Measurements from ENCODE around the gene USP2. TPM values are rescaled to one million over a fixed set of nuclear protein-coding genes. Genes with fewer than 3 reads are reported as not detected.

Gene USP2
- total RNA-seq, 2 experiments from 2014 or later, result 0.61 to 0.96 TPM

DNA sequence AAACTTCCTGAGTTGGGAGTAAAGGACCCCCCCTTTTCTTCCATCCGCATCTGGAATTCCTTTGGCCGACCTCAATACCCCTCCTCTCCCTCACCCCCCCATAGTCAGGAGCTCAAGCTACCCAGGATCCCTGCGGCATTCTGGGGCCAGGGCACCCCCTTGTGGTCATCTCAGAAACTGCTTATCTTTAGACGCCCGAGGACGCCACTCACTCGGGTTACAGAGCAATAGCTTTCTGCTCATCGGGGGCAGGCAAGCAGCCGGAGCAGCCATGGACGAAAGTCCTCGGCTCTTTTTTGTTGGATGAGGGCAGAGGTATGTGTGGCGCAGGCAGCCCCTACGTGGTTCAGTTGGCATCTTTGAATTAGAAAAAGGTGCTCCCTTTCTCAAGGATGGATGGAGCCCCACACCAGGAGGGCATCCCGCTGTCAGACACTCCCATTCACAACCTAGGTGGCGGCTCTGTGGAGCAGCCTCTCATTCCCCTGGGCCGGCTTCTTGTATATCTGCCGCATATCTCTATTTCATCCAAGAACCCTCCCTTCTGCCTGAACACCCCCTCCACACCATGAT lies 43.1 kb downstream of the USP2 start:
- intact Hi-C loops (cut with micrococcal nuclease), result no loop called here
- TF ChIP-seq, protein P1, sequence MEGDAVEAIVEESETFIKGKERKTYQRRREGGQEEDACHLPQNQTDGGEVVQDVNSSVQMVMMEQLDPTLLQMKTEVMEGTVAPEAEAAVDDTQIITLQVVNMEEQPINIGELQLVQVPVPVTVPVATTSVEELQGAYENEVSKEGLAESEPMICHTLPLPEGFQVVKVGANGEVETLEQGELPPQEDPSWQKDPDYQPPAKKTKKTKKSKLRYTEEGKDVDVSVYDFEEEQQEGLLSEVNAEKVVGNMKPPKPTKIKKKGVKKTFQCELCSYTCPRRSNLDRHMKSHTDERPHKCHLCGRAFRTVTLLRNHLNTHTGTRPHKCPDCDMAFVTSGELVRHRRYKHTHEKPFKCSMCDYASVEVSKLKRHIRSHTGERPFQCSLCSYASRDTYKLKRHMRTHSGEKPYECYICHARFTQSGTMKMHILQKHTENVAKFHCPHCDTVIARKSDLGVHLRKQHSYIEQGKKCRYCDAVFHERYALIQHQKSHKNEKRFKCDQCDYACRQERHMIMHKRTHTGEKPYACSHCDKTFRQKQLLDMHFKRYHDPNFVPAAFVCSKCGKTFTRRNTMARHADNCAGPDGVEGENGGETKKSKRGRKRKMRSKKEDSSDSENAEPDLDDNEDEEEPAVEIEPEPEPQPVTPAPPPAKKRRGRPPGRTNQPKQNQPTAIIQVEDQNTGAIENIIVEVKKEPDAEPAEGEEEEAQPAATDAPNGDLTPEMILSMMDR (IDR thresholded peaks at IDR 0.05), result peak; percentile 75
- Mint-ChIP-seq H3K36me3 (ENCODE audit: low read depth) (peaks cover 24% of the 10 kb centered on the region), H3K27me3 (peaks cover 26% of the 10 kb centered on the region), H3K9me3 (no peaks in the 10 kb centered on the region), H3K4me3 (no peak overlapping the region), H3K27ac (no peak overlapping the region), H3K4me1 (ENCODE audit: low read depth) (peaks cover 49% of the 10 kb centered on the region)
- DNase-seq (peak; percentile 83), ATAC-seq (peak; percentile 45)
- CTCF ChIA-PET, result interaction anchor here (0.6 to 10.9 kb wide), 33 partner anchors 9 to 369 kb away, joined by 3 to 201 read pairs (median 5); partner anchors contain the start of genes CBL, MCAM, MFRP and USP2
- POLR2A ChIA-PET, result interaction anchor here (0.6 to 2.1 kb wide), 7 partner anchors 10 to 261 kb away, joined by 3 to 9 read pairs (median 3); no protein-coding TSS in a partner anchor

DNA sequence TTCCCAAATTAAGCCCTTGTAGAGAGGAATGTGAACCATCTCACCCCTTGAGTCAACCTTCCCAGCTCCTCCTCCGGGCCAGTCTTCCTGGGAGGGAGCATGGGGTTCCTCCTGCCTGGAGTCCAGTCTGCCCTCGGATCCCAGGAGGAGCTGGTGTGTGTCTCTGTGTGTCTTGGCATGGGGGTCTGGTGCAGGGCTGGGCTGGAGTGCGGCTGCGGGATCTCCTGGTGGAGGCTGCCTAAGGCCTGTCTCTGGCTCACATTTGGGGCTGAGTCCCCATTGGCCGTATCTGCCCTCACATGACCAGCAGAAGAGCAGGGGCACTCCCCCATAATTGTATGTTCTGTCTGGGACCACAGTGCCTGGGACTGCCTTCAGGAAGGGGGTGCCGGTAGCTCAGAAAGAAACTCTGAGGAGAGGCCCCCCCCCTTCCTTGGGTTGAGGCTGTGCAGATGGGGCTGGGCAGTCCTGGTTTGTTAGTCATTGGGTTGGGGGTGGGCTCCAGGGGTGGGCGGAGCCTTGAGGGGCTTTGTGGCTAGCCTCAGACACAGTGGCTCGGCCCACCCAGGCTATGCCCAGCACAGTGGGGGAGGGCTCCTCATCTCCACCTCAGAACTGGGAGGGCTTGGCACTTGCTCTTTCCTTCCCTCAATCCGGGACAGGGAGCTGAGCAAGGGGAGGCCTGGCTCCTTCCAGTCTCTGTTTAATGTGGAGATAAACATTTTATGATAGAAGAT lies 43.7 kb downstream of the USP2 start:
- Mint-ChIP-seq H3K27ac (no peak overlapping the region), H3K4me1 (ENCODE audit: low read depth) (peaks cover 51% of the 10 kb centered on the region)
- POLR2A ChIA-PET, result interaction anchor here (0.6 to 2.1 kb wide), 9 partner anchors 11 to 270 kb away, joined by 3 to 9 read pairs (median 3); partner anchors contain the start of genes NLRX1 and VPS11

DNA sequence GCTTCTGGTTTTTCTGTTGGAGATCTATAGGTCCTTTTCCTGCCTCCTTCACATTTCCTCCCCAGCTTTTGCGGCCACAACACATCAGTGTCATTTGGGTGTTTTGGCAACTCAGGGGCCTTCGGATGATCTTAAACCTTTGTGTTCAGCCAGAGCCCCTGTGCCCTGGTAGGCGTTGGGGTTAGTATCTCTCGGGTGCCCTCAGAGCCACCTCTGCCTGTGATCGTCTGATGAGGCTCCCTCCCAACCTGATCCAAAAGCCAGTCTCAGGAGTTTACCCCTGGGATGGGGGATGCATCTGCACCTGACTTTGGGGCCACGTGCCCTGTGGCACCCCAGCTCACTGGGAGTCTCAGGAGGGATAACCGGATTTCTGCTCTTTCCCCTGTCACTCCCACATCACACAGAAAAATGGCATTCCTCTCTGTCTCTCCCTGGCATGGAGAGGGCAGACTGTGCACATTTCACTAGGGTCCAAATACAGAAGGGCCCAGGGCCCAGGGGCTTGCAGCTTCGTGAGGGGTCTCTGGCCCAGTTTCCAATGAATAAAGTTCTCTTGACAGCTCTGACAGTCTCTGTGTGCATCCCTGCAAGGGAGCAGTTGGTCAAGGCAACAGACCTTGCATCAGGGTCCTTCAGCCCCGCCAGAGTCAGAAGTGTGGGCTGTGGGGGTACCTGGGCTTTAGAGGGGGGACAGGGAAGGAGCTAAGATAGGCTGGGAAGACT lies 44.6 kb downstream of the USP2 start:
- Mint-ChIP-seq H3K4me1 (ENCODE audit: low read depth) (peaks cover 53% of the 10 kb centered on the region), H3K4me3 (no peak overlapping the region), H3K9me3 (no peaks in the 10 kb centered on the region), H3K36me3 (ENCODE audit: low read depth) (peaks cover 24% of the 10 kb centered on the region), H3K27ac (no peak overlapping the region), H3K27me3 (peaks cover 20% of the 10 kb centered on the region)
- ChIA-PET CTCF (interaction anchor here (0.8 to 10.9 kb wide), 15 partner anchors 11 to 269 kb away, joined by 3 to 201 read pairs (median 17); partner anchors contain the start of genes CBL, MFRP, USP2 and VPS11), POLR2A (interaction anchor here (0.9 to 2.1 kb wide), 6 partner anchors 12 to 269 kb away, joined by 3 to 9 read pairs (median 4); partner anchors contain the start of genes NLRX1 and VPS11)
- no peak for DNase-seq
- no peak for ATAC-seq
- intact Hi-C loops (cut with micrococcal nuclease), result no loop called here
- TF ChIP-seq, protein P1 (IDR thresholded peaks at IDR 0.05), result no peak

More for the DNA sequence above, 43.7 kb downstream of the USP2 start:
- H3K9me3 Mint-ChIP-seq, result no peaks in the 10 kb centered on the region
- H3K4me3 Mint-ChIP-seq, result no peak overlapping the region
- TF ChIP-seq, protein P1 (IDR thresholded peaks at IDR 0.05), result no peak
- DNase-seq (no peak), ATAC-seq (no peak)
- intact Hi-C loops (cut with micrococcal nuclease), result no loop called here
- peaks cover 24% of the 10 kb centered on the region for H3K36me3 Mint-ChIP-seq (ENCODE audit: low read depth)
- CTCF ChIA-PET, result interaction anchor here (0.7 to 10.9 kb wide), 33 partner anchors 10 to 368 kb away, joined by 3 to 201 read pairs (median 5); partner anchors contain the start of genes CBL, MCAM, MFRP and USP2
- peaks cover 24% of the 10 kb centered on the region for H3K27me3 Mint-ChIP-seq

DNA sequence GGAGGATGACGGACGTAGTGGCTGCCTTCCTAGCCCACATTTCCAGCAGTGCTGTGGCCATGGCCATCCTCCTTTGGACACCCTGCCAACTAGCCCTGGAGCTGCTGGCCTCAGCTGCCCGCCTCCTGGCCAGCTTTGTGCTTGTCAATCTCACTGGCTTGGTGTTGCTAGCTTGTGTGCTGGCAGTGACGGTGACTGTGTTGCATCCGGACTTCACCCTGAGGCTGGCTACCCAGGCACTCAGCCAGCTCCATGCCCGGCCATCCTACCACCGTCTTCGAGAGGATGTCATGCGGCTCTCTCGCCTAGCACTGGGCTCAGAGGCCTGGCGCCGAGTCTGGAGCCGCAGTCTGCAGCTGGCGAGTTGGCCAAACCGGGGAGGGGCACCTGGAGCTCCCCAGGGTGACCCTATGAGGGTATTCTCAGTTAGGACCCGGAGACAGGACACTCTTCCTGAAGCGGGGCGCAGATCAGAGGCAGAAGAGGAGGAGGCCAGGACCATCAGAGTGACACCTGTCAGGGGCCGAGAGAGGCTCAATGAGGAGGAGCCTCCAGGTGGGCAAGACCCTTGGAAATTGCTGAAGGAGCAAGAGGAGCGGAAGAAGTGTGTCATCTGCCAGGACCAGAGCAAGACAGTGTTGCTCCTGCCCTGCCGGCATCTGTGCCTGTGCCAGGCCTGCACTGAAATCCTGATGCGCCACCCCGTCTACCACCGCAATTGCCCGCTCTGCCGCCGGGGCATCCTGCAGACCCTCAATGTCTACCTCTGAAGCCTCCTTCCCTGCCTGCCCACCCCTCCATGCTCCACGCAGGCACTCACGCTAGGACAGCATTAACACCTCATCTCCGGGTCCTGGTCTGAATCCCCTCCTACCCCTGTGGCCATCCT lies 45.6 kb downstream of the USP2 start:
- Mint-ChIP-seq H3K4me1 (ENCODE audit: low read depth) (peaks cover 48% of the 10 kb centered on the region), H3K27ac (peak overlapping the region; percentile 99)

More for the DNA sequence above, 45.6 kb downstream of the USP2 start:
- ATAC-seq, result no peak
- CTCF ChIA-PET, result interaction anchor here (0.7 to 10.9 kb wide), 6 partner anchors 13 to 268 kb away, joined by 3 to 201 read pairs (median 3); partner anchors contain the start of gene VPS11
- H3K27me3 Mint-ChIP-seq, result peaks cover 13% of the 10 kb centered on the region
- peaks cover 24% of the 10 kb centered on the region for H3K36me3 Mint-ChIP-seq (ENCODE audit: low read depth)
- TF ChIP-seq, protein P1 (IDR thresholded peaks at IDR 0.05), result no peak
- POLR2A ChIA-PET, result interaction anchor here (1.4 to 3.1 kb wide), 2 partner anchors 14 kb away, joined by 6 to 11 read pairs; no protein-coding TSS in a partner anchor
- intact Hi-C loops (cut with micrococcal nuclease), result no loop called here
- peak overlapping the region; percentile 98 for H3K4me3 Mint-ChIP-seq
- H3K9me3 Mint-ChIP-seq, result no peaks in the 10 kb centered on the region
- DNase-seq, result no peak
